Neural progenitor cell (in vitro differentiated cells): ENCODE measurements around the gene KPNA2.

Source experiments
- CTCF ChIP-seq: fragments of 200-600 bp; sonication (generic); IDR thresholded peaks from 2 replicates; pipeline ENCODE4 v1.5.1; 2017; ENCODE audit warnings: antibody characterized with exemption, mild to moderate bottlenecking
- EZH2 ChIP-seq: fragments of 200-600 bp; sonication (generic); IDR thresholded peaks from 2 replicates; pipeline ENCODE4 v1.6.1; 2017; ENCODE audit warnings: antibody characterized with exemption, mild to moderate bottlenecking, moderate library complexity

- no peak for TF ChIP-seq CTCF
- no peak for TF ChIP-seq EZH2
Measured at GRCh38 chr17:68094481-68095078, 59.0 kb downstream of the KPNA2 start.
